RWPE1 (cell line): ENCODE data around the gene LMTK2.

Experiments used
- CTCF ChIA-PET: fragments of 350-600 bp; sonication (Branson Sonifier 250); formaldehyde crosslinking; extraction: SDS; loops from one replicate; lab custom pipeline; 2021; lab: Yijun Ruan, JAX
- POLR2A ChIA-PET: fragments of 400-600 bp; formaldehyde crosslinking; extraction: SDS; loops from one replicate; lab custom pipeline; 2020; ENCODE audit warnings: antibody characterized with exemption; ENCODE audit not compliant: low non-redundant PET; lab: Yijun Ruan, JAX
- DNase-seq: peaks from one replicate; pipeline ENCODE4 v3.0.0; 2012; ENCODE audit warnings: low spot score
- H3K27ac ChIP-seq: fragments of 450-650 bp; 2 replicates; pipeline ENCODE4 v1.5.1; 2017
- CTCF ChIP-seq: fragments of 450-650 bp; conservative IDR thresholded peaks from 2 replicates; pipeline ENCODE4 v1.5.1; 2017; ENCODE audit warnings: low read depth, mild to moderate bottlenecking

The LMTK2 gene

GRCh38 chr7:98238976-98239375 is 132.3 kb downstream of the LMTK2 start:
- H3K27ac ChIP-seq = no peak overlapping the region
- CTCF ChIA-PET = no interaction called here

GRCh38 chr7:98240961-98241673 is 134.5 kb downstream of the LMTK2 start:
- peak; percentile 56 for DNase-seq
- H3K27ac ChIP-seq = no peak overlapping the region
- POLR2A ChIA-PET = no interaction called here
- peak; percentile 56 for TF ChIP-seq CTCF
- CTCF ChIA-PET = no interaction called here

More at GRCh38 chr7:98238976-98239375, 132.3 kb downstream of the LMTK2 start:
- no peak for TF ChIP-seq CTCF
- POLR2A ChIA-PET = no interaction called here
- no peak for DNase-seq

- ChIA-PET CTCF (no interaction called here), POLR2A (no interaction called here)
- no peak overlapping the region for H3K27ac ChIP-seq
- DNase-seq = no peak
- no peak for TF ChIP-seq CTCF
These were observed 135.1 kb downstream of the LMTK2 start for GRCh38 chr7:98241674-98242241.

- H3K27ac ChIP-seq = no peak overlapping the region
- ChIA-PET CTCF (no interaction called here), POLR2A (no interaction called here)
- no peak for DNase-seq
- no peak for TF ChIP-seq CTCF
These were observed 135.7 kb downstream of the LMTK2 start for GRCh38 chr7:98242342-98242741.

- no peak for DNase-seq
- no peak for TF ChIP-seq CTCF
- no peak overlapping the region for H3K27ac ChIP-seq
- POLR2A ChIA-PET = no interaction called here
- CTCF ChIA-PET = no interaction called here
These were observed 136.3 kb downstream of the LMTK2 start for GRCh38 chr7:98242934-98243333.

- CTCF ChIA-PET = no interaction called here
- TF ChIP-seq CTCF = no peak
- DNase-seq = no peak
- POLR2A ChIA-PET = no interaction called here
- H3K27ac ChIP-seq = no peak overlapping the region; the same call in 1 of the 2 replicates
These were observed 138.2 kb downstream of the LMTK2 start for GRCh38 chr7:98244871-98245270.
